GM12872 (cell line): Measurements from ENCODE around the gene INPP4A.

Experiments
- CTCF ChIP-seq: IDR thresholded peaks from 3 replicates; pipeline ENCODE4 v1.5.1; 2011; ENCODE audit warnings: low read depth, mild to moderate bottlenecking, low read length, moderate library complexity; ENCODE audit not compliant: insufficient read depth

INPP4A gene

GRCh38 chr2:98445177-98445682 lies 572 bp downstream of the INPP4A start:
- no peak for TF ChIP-seq CTCF

DNA sequence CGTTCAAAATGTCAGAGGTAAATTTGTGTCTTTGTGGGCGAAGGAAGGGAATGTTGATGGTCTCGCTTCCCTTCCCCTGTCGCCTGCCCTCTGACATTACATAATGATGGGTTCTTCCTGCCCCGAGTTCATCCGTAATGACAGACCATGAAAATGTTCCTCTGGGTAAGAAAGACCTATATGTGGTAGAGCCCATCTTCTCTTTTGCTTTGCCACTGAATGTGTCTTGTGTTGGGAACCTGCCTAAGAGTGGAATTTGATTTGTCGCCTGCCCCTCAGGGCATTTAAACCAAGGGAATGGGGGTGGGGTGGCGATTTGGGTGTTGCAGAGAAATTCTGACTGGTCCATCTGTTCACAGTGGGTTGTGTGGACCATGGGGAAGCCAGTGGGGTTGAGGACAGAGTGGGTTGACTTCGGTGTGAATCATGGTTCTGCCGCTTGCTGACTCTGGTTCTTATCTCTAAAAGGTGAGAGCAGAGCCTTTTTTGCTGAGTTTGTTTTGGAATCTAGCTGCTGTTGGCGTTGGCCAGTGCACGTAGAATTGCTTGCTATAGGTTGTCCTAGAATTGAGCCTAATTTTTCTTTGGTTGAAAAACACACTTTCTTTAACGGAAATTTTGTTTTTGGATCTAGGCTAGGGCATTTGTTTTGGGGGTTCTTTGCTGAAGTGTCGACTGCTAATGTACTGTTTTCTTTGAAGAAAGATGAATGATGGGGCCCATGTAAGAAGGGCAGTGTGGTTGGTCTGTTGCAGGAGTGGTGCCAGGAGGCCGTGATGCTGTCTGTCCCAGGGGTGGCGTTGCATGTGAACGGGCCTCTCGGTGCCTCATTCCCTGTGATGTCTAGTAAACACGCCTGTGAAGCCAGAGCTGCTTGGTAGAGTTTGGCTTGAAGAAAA lies 1.3 kb downstream of the INPP4A start:
- no peak for TF ChIP-seq CTCF

DNA sequence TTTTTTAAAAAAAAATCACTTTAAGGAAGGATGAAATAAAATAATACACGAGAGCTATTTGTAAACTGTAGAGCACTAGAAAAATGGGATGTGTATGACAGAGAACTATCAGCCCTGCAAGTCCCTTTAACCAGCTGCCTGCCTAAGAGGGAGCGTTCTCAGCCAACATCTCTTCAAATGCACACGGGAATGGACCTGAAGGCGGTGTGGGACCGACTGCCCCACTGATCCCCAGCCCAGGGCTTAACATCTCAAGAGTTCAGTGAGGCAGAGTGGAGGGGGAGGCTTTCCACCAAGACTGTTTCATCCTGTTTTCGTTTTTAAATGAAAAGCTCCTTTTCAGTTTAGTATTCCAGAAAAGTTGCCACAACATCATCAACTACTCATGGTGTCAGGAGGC lies 2.2 kb downstream of the INPP4A start:
- TF ChIP-seq CTCF, result no peak

- no peak for TF ChIP-seq CTCF
Measured at GRCh38 chr2:98448441-98449145, 3.9 kb downstream of the INPP4A start.

DNA sequence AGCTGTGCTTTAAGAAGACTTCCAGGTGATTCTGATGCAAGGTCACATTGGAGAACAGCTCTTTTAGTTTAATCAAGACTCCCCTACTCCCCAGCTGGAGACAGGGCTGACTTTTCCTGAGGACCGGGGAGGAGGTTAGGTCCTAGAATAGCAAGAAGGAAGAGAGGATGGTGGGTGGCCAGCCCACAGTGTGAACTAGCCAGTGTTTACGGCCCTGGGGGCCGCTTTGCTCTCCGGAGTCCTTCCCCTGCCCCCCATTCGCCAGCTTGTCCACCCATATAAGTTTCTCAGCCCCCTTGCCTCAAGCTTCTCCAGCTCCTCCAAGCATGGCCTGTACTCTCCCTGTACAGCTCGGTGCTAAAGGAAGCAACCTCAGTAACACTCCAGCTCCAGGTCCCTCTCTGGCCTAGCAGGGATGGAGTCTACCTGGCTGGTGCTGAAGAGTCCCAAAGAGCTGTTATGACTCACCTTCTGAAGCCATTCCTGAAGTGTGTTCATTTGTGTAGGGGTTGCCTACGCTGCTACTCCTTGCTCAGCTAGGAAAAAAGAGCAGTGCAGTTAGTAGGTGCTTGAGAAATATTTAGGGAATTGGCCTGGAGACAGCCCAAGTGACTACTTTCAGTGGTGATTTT lies 7.9 kb downstream of the INPP4A start:
- TF ChIP-seq CTCF, result no peak

DNA sequence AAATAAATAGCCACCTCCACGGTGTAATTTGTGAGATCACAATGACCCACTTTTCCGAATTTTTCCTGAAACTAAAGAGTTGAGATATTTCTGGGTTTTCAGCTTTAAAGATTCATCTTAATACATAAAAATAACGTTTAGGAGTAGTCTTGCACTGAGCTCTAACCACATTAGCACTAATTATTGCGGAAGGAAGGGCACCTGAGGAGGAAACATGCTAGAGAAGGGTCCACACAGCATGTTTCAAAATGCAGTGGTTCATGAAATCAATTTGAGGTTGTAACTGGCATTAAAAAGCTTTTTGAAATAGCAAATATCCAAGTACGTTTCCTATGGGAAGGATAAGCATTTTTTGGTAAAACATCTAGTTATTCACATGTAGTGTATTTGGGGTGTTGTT lies 8.4 kb downstream of the INPP4A start:
- TF ChIP-seq CTCF, result no peak

DNA sequence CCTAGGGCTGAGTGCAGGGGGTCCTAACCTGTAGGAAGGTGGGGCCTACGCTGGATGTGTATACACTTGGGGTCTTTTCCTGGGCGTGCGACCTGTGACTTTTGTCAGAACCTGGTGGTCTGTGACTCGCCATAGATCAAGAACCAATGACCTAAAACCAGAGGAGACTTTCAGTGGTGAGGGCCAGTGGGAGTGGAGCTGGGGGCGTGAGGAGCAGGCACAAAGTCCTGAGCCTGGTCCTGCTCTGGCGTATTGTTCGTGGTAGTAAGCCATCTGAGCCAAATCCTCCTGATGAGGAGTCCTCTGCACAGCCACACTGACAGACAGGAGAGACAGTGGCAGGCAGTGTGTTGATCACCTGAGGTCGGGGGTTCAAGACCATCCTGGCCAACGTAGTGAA lies 8.9 kb downstream of the INPP4A start:
- no peak for TF ChIP-seq CTCF
